GM19468 (cell line): ENCODE data around the gene SRRM4.

ENCODE experiments used
- ATAC-seq: cut with Tn5 transposase; IDR thresholded peaks from one replicate; pipeline ENCODE4 v1.9.1; 2021; ENCODE audit warnings: mild to moderate bottlenecking, moderate library complexity, moderate number of reproducible peaks; ENCODE audit not compliant: unreplicated experiment; ENCODE audit errors: extremely low read depth

SRRM4 gene

GRCh38 chr12:119181944-119182343 lies 200.6 kb downstream of the SRRM4 start:
- no peak for ATAC-seq

- ATAC-seq = no peak
Observed at GRCh38 chr12:119182701-119183493, 201.6 kb downstream of the SRRM4 start.

- no peak for ATAC-seq
Observed at GRCh38 chr12:119183942-119184695, 202.8 kb downstream of the SRRM4 start.

- no peak for ATAC-seq
Observed at GRCh38 chr12:119195256-119195655, 213.9 kb downstream of the SRRM4 start.

GRCh38 chr12:119198440-119198839 lies 217.1 kb downstream of the SRRM4 start:
- ATAC-seq = no peak

- ATAC-seq = no peak
Observed at GRCh38 chr12:119200601-119201000, 219.3 kb downstream of the SRRM4 start.

GRCh38 chr12:119201789-119202543 lies 220.6 kb downstream of the SRRM4 start:
- no peak for ATAC-seq

- ATAC-seq = no peak
Observed at GRCh38 chr12:119202544-119202943, 221.2 kb downstream of the SRRM4 start.

- ATAC-seq = no peak
Observed at GRCh38 chr12:119204131-119204530, 222.8 kb downstream of the SRRM4 start.

GRCh38 chr12:119204671-119205285 lies 223.4 kb downstream of the SRRM4 start:
- ATAC-seq = no peak

- no peak for ATAC-seq
Observed at GRCh38 chr12:119206348-119207062, 225.2 kb downstream of the SRRM4 start.

- ATAC-seq = no peak
Observed at GRCh38 chr12:119207063-119207560, 225.8 kb downstream of the SRRM4 start.

- no peak for ATAC-seq
Observed at GRCh38 chr12:119208626-119209061, 227.3 kb downstream of the SRRM4 start.

GRCh38 chr12:119211884-119212283 lies 230.5 kb downstream of the SRRM4 start:
- no peak for ATAC-seq
